ENCODE data around the gene ADGRB3.

DNA sequence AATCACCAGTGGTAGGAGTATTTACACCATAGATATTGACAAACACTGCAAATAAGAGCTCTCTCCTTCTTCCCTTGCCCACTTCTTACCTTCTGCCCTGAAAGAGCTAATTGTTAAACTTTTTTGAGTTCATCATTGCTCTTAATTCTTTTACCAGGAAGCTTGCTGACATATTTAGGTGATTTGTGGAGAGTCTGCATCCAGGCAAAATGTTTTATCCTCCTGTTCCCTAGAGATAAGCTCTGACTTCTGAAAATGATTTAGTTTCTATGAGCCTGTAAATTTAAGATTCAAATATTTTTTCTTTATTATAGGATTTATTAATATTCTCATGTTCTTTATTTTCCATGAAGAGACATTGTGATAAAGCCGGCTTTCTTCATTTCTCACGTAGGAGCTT, 81.5 kb downstream of the ADGRB3 start:
- TF ChIP-seq EZH2 (IDR thresholded peaks at IDR 0.05; ENCODE audit: insufficient read depth, poor library complexity, severe bottlenecking) (no peak), EZH2phosphoT487 (IDR thresholded peaks at IDR 0.05; ENCODE audit: insufficient read depth, low read depth) (no peak)
